ENCODE data around the gene CEP85. TPM values are rescaled to one million over a fixed set of nuclear protein-coding genes. Genes with fewer than 3 reads are reported as not detected.
"Not testable (repeated sequence)": the region's sequence is repeated elsewhere in the genome, so short reads cannot be mapped to it uniquely, and the experiment has no call there.

The CEP85 gene
- total RNA-seq, 1 experiment from 2014 or later, result 38.6 TPM

DNA sequence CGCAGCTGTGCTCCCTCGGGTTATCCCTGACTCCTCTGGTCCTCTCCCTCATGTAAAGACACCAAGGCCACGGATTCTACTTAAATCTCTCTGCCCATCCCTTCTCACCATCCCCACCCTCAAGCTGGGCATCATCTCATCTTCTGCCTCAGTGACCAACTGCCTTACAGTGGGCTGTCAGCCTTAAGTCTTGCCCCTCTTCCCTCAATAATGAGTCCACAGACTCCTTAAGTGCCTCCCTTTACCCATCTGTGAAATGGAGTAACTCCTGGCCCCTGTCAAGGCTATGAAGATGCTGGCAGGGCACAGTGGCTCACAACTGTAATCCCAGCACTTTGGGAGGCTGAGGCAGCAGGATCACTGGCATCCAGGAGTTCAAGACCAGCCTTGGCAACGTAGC is 57.9 kb downstream of the CEP85 start:
- Mint-ChIP-seq H3K36me3 (ENCODE audit: insufficient read depth in 1 of 3, low read depth in 3 of 3) (peaks cover 0 to 2% (median 0%) of the 10 kb centered on the region in 3 experiments; a peak in 1 of 7 replicates), H3K27ac (peak overlapping the region; percentile 1 to 74 (median 70); a peak in 4 of 7 replicates)

DNA sequence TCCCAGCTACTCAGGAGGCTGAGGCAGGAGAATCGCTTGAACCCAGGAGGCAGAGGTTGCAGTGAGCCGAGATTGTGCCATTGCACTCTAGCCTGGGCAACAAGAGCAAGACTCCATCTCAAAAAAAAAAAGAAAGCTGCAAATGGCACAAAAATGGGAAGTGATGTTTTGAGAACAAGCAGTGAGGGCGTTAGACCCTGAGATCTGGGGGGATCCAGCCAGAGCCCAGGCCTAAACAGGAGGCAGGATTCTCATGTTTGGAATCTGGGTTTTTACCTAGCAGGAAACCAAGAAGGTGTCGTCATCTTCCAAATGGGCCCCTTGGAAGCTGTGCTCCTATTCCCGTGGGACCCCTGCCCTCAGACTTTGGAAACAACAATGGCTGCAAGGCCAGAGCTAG is 58.7 kb downstream of the CEP85 start:
- not testable (repeated sequence) for H3K9me3 Mint-ChIP-seq; H3K4ac ChIP-seq (ENCODE audit: low read depth, low read length); H4K8ac ChIP-seq (replicated peaks; ENCODE audit: insufficient read length, low read depth, low read length); H3K27ac ChIP-seq (ENCODE audit: insufficient read length, low read depth, low read length); H2BK12ac ChIP-seq (ENCODE audit: insufficient read length, low read depth, low read length); H3K27me3 Mint-ChIP-seq (ENCODE audit: low read depth); H3K9ac ChIP-seq (ENCODE audit: extremely low read depth, insufficient read length, low read length); H3K27me3 ChIP-seq (ENCODE audit: insufficient read depth, low read length); H3K23me2 ChIP-seq (ENCODE audit: insufficient read length, low read depth, low read length, poor library complexity, severe bottlenecking); H3K4me2 ChIP-seq (ENCODE audit: insufficient read depth, insufficient read length, low read length); H2BK15ac ChIP-seq (ENCODE audit: low read depth, low read length); H3K9me3 ChIP-seq (ENCODE audit: control insufficient read depth, low read depth, low read length); H2BK5ac ChIP-seq (ENCODE audit: insufficient read length, low read length); H3K4me1 ChIP-seq (ENCODE audit: insufficient read depth, low read length); H3K36me3 Mint-ChIP-seq (ENCODE audit: insufficient read depth in 1 of 3, low read depth in 3 of 3); H3K14ac ChIP-seq (ENCODE audit: insufficient read depth, low read length); H3K4me3 Mint-ChIP-seq; H3K79me2 ChIP-seq (ENCODE audit: insufficient read depth, low read length); H2BK120ac ChIP-seq (ENCODE audit: low read depth, low read length, poor library complexity, severe bottlenecking); H4K20me1 ChIP-seq (ENCODE audit: control insufficient read depth, insufficient read depth, insufficient read length); H3K18ac ChIP-seq (ENCODE audit: insufficient read length, low read depth, low read length); H3K56ac ChIP-seq (ENCODE audit: insufficient read length, low read depth, low read length); H3K79me1 ChIP-seq (ENCODE audit: insufficient read depth, low read depth, low read length, poor library complexity, severe bottlenecking); H2BK20ac ChIP-seq (ENCODE audit: low read depth, low read length, poor library complexity, severe bottlenecking); H4K5ac ChIP-seq (ENCODE audit: insufficient read length, low read depth, low read length); H3K23ac ChIP-seq (ENCODE audit: insufficient read length, low read depth, low read length); H2AK5ac ChIP-seq (ENCODE audit: insufficient read length, low read length); H3K27ac Mint-ChIP-seq; H2AFZ ChIP-seq (ENCODE audit: low read length); DNase-seq; H3T11ph ChIP-seq (ENCODE audit: low read length); H4K91ac ChIP-seq (ENCODE audit: insufficient read length, low read depth, low read length)
- WGBS (ENCODE audit: extremely low coverage, insufficient read length, low lambda C conversion rate), result no CpG with 5 or more reads among the region's 5 CpGs
- peaks cover 21 to 31% of the 10 kb centered on the region in 2 experiments for H3K4me1 Mint-ChIP-seq

More for the DNA sequence above, 57.9 kb downstream of the CEP85 start:
- Histone ChIP-seq H3K23ac (ENCODE audit: insufficient read length, low read depth, low read length) (no peak overlapping the region), H2BK120ac (ENCODE audit: low read depth, low read length, poor library complexity, severe bottlenecking) (no peak overlapping the region), H3K4me2 (ENCODE audit: insufficient read depth, insufficient read length, low read length) (no peak overlapping the region), H4K5ac (ENCODE audit: insufficient read length, low read depth, low read length) (no peak overlapping the region), H3K9me3 (ENCODE audit: control insufficient read depth, low read depth, low read length) (no peaks in the 10 kb centered on the region), H2AK5ac (ENCODE audit: insufficient read length, low read length) (no peak overlapping the region), H3K4me1 (ENCODE audit: insufficient read depth, low read length) (peaks cover 3% of the 10 kb centered on the region; the same call in 1 of the 2 replicates), H3K27me3 (ENCODE audit: insufficient read depth, low read length) (no peaks in the 10 kb centered on the region), H3K79me1 (ENCODE audit: insufficient read depth, low read depth, low read length, poor library complexity, severe bottlenecking) (no peaks in the 10 kb centered on the region), H3T11ph (ENCODE audit: low read length) (no peak overlapping the region), H3K4ac (ENCODE audit: low read depth, low read length) (no peak overlapping the region), H4K8ac (replicated peaks; ENCODE audit: insufficient read length, low read depth, low read length) (no peak overlapping the region), H2AFZ (ENCODE audit: low read length) (no peak overlapping the region), H2BK20ac (ENCODE audit: low read depth, low read length, poor library complexity, severe bottlenecking) (no peak overlapping the region), H2BK5ac (ENCODE audit: insufficient read length, low read length) (no peak overlapping the region), H2BK12ac (ENCODE audit: insufficient read length, low read depth, low read length) (no peak overlapping the region), H3K56ac (ENCODE audit: insufficient read length, low read depth, low read length) (no peak overlapping the region), H3K23me2 (ENCODE audit: insufficient read length, low read depth, low read length, poor library complexity, severe bottlenecking) (no peaks in the 10 kb centered on the region), H3K27ac (ENCODE audit: insufficient read length, low read depth, low read length) (no peak overlapping the region), H3K18ac (ENCODE audit: insufficient read length, low read depth, low read length) (no peak overlapping the region), H4K20me1 (ENCODE audit: control insufficient read depth, insufficient read depth, insufficient read length) (no peaks in the 10 kb centered on the region), H2BK15ac (ENCODE audit: low read depth, low read length) (no peak overlapping the region), H4K91ac (ENCODE audit: insufficient read length, low read depth, low read length) (no peak overlapping the region), H3K14ac (ENCODE audit: insufficient read depth, low read length) (no peak overlapping the region; the same call in 1 of the 2 replicates), H3K9ac (ENCODE audit: extremely low read depth, insufficient read length, low read length) (no peak overlapping the region), H3K79me2 (ENCODE audit: insufficient read depth, low read length) (no peaks in the 10 kb centered on the region)
- no peak for DNase-seq
- no peaks in the 10 kb centered on the region for H3K27me3 Mint-ChIP-seq (ENCODE audit: low read depth)
- H3K4me3 Mint-ChIP-seq, result no peak overlapping the region
- TF ChIP-seq, protein P1, sequence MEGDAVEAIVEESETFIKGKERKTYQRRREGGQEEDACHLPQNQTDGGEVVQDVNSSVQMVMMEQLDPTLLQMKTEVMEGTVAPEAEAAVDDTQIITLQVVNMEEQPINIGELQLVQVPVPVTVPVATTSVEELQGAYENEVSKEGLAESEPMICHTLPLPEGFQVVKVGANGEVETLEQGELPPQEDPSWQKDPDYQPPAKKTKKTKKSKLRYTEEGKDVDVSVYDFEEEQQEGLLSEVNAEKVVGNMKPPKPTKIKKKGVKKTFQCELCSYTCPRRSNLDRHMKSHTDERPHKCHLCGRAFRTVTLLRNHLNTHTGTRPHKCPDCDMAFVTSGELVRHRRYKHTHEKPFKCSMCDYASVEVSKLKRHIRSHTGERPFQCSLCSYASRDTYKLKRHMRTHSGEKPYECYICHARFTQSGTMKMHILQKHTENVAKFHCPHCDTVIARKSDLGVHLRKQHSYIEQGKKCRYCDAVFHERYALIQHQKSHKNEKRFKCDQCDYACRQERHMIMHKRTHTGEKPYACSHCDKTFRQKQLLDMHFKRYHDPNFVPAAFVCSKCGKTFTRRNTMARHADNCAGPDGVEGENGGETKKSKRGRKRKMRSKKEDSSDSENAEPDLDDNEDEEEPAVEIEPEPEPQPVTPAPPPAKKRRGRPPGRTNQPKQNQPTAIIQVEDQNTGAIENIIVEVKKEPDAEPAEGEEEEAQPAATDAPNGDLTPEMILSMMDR (conservative IDR thresholded peaks at IDR 0.05), result no peak
- H3K9me3 Mint-ChIP-seq, result no peaks in the 10 kb centered on the region
- WGBS (ENCODE audit: extremely low coverage, insufficient read length, low lambda C conversion rate), result no CpG with 5 or more reads among the region's 4 CpGs
- peaks cover 21 to 31% of the 10 kb centered on the region in 2 experiments for H3K4me1 Mint-ChIP-seq
